Loucy (cell line): ENCODE results near the gene FAM83F.

Experiments used
- EZH2phosphoT487 ChIP-seq: fragments of 200-600 bp; IDR thresholded peaks from 2 replicates; pipeline ENCODE4 v1.6.1; 2018; ENCODE audit warnings: antibody characterized with exemption, mild to moderate bottlenecking, moderate library complexity, borderline replicate concordance
- TF ChIP-seq, protein P1 (sequence below): fragments of 200-600 bp; sonication (generic); conservative IDR thresholded peaks from 2 replicates; pipeline ENCODE4 v1.5.1; 2014; ENCODE audit warnings: mild to moderate bottlenecking, antibody characterized with exemption, low read length

- TF ChIP-seq, protein P1, sequence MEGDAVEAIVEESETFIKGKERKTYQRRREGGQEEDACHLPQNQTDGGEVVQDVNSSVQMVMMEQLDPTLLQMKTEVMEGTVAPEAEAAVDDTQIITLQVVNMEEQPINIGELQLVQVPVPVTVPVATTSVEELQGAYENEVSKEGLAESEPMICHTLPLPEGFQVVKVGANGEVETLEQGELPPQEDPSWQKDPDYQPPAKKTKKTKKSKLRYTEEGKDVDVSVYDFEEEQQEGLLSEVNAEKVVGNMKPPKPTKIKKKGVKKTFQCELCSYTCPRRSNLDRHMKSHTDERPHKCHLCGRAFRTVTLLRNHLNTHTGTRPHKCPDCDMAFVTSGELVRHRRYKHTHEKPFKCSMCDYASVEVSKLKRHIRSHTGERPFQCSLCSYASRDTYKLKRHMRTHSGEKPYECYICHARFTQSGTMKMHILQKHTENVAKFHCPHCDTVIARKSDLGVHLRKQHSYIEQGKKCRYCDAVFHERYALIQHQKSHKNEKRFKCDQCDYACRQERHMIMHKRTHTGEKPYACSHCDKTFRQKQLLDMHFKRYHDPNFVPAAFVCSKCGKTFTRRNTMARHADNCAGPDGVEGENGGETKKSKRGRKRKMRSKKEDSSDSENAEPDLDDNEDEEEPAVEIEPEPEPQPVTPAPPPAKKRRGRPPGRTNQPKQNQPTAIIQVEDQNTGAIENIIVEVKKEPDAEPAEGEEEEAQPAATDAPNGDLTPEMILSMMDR: no peak
- TF ChIP-seq EZH2phosphoT487: no peak
Measured at GRCh38 chr22:40025856-40026255, 31.1 kb downstream of the FAM83F start.
